ENCODE data around the gene EXD2. TPM values are rescaled to one million over a fixed set of nuclear protein-coding genes. Genes with fewer than 3 reads are reported as not detected.
"Not testable (repeated sequence)": the region's sequence is repeated elsewhere in the genome, so short reads cannot be mapped to it uniquely, and the experiment has no call there.

Gene EXD2
- total and polyA plus RNA-seq, 5 experiments from 2014 or later, result 5.8 to 12.6 (median 11.1) TPM

DNA sequence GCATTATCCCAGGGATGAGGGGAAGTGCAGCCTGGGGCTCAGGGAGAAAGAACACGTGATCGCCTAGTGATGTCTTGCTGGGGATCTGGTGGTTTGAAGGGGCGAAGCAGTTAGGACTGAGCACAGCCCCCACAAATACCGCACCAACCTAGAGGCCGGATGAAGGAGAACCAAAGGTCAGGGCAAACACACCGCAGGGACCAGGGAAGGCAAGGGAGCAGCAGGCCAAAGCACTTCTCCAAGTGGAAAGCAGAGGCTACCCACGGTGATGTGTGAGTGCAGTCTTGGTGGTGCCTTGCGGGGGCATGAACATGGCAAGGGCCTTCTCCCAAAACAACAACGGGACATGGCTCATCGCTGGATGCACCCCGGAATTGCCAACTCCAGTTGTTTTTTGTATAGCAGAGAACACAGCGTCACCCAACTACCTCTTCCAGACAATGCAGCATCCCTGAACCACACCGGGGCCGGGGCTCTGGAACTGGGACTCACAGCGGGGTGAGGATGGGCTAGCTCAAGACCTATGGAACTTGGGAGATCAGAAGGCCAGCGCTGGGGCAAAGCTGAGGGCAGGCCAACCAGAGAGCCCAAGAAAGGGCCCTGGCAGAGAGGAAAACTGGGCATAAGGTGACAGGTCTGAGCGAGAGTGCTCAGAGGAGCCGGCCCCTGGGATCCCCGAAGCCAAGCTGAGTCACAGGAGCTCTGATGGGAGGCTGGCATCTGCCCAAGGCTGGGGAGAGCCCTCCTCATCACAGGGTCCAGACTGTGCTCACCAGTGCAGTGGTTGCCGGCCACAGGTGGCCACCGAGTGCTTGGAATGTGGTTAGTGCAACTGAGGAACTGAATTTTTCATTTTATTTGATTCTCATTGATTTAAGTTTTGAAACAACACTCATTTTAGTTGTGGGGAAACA lies 79.8 kb downstream of the EXD2 start:
- no peak for DNase-seq
- Mint-ChIP-seq H3K36me3 (no peaks in the 10 kb centered on the region), H3K9me3 (peaks cover 0 to 7% (median 0%) of the 10 kb centered on the region in 9 donors), H3K4me3 (no peak overlapping the region), H3K27me3 (peaks cover 1 to 20% (median 11%) of the 10 kb centered on the region in 5 donors), H3K27ac (no peak overlapping the region), H3K4me1 (no peaks in the 10 kb centered on the region)
- ATAC-seq, result no peak
- POLR2A ChIA-PET, result no interaction called here

DNA sequence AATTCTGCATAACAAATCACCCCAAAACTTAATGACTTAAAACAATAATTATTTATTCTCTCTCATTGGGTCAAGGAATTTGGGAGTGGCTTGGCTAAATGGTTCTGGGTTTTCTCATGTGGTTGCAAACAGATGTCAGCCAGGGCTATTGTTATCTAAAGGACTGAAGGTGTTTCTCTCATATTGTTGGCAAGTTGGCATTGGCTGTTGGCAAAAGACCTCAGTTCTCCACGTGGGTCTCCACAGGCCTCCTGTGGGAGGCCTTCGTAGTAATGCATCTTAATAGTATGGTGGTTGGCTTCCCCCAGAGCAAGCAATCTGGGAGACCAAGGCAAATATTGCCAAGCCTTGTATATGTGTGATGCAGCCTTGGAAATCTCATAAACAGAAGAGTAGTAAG lies 83.0 kb downstream of the EXD2 start:
- POLR2A ChIA-PET, result no interaction called here
- H3K4me3 Mint-ChIP-seq, result no peak overlapping the region
- H3K27ac Mint-ChIP-seq, result no peak overlapping the region
- DNase-seq, result no peak
- peaks cover 1 to 21% (median 7%) of the 10 kb centered on the region in 5 donors for H3K27me3 Mint-ChIP-seq
- H3K36me3 Mint-ChIP-seq, result peaks cover 0 to 8% (median 0%) of the 10 kb centered on the region in 3 donors
- no peaks in the 10 kb centered on the region for H3K4me1 Mint-ChIP-seq
- ATAC-seq, result no peak
- H3K9me3 Mint-ChIP-seq, result peaks cover 0 to 17% (median 2%) of the 10 kb centered on the region in 9 donors

DNA sequence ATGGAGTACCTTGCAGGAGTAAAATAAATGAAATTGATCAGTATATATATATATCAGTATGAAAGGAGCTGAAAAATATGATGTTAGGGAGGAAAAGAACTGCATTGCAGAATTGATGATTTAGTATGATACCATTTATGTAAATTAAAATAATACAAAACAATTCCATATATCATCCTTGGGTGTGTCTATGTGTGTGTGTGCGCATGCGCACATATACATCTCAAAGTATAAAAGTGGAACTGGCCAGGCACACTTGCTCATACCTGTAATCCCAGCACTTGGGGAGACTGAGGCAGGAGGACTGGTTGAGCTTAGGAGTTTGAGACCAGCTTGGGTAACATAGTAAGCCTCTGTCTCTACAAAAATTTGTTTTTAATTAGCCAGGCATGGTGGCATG lies 84.0 kb downstream of the EXD2 start:
- ATAC-seq (no peak), DNase-seq (no peak)
- Mint-ChIP-seq H3K4me1 (no peaks in the 10 kb centered on the region), H3K4me3 (no peak overlapping the region), H3K27me3 (peaks cover 1 to 21% (median 13%) of the 10 kb centered on the region in 5 donors), H3K36me3 (peaks cover 0 to 8% (median 0%) of the 10 kb centered on the region in 3 donors), H3K27ac (no peak overlapping the region), H3K9me3 (peaks cover 0 to 17% (median 2%) of the 10 kb centered on the region in 9 donors)
- POLR2A ChIA-PET, result no interaction called here

DNA sequence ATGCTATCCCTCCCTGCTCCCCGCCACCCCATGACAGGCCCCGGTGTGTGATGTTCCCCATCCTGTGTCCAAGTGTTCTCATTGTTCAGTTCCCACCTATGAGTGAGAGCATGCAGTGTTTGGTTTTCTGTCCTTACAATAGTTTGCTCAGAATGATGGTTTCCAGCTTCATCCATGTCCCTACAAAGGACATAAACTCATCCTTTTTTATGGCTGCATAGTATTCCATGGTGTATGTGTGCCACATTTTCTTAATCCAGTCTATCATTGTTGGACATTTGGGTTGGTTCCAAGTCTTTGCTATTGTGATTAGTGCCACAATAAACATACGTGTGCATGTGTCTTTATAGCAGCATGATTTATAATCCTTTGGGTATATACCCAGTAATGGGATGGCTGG lies 86.1 kb downstream of the EXD2 start:
- DNase-seq, H3K4me3 Mint-ChIP-seq, H3K4me1 Mint-ChIP-seq, ATAC-seq, POLR2A ChIA-PET, H3K27ac Mint-ChIP-seq, H3K36me3 Mint-ChIP-seq: not testable (repeated sequence)
- peaks cover 4 to 23% (median 13%) of the 10 kb centered on the region in 5 donors for H3K27me3 Mint-ChIP-seq
- peaks cover 0 to 17% (median 2%) of the 10 kb centered on the region in 9 donors for H3K9me3 Mint-ChIP-seq

DNA sequence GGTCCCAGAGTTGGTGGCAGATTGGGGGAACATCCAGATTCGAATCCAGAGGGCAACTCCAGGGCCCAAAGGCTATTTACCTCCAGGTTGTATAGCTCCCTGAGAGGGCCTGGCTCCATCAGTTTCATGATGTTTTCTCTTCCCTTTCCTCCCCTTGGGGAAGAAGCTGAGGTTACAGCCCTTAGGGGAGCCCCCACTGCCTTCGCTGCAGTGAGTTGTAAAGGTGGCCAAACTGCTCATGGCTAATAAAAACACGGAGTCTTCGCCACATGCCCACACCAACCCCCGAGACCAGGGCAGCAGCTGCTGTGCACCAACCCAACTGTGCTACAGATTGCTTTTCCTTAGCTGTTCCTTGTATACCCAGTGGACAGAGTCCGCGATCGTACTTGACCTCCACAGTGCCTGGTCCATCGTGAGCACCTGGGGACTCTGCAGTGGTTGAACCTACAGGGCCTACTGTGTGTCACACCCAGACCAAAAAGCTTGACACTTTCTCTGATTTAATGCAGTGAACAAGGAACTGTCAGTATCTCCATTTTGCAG lies 89.5 kb downstream of the EXD2 start:
- Mint-ChIP-seq H3K36me3 (peaks cover 0 to 8% (median 0%) of the 10 kb centered on the region in 3 donors), H3K27me3 (peaks cover 2 to 7% (median 5%) of the 10 kb centered on the region in 5 donors), H3K4me3 (no peak overlapping the region), H3K27ac (no peak overlapping the region), H3K9me3 (peaks cover 0 to 12% (median 0%) of the 10 kb centered on the region in 9 donors), H3K4me1 (no peaks in the 10 kb centered on the region)
- no peak for ATAC-seq
- POLR2A ChIA-PET, result no interaction called here
- DNase-seq, result no peak

DNA sequence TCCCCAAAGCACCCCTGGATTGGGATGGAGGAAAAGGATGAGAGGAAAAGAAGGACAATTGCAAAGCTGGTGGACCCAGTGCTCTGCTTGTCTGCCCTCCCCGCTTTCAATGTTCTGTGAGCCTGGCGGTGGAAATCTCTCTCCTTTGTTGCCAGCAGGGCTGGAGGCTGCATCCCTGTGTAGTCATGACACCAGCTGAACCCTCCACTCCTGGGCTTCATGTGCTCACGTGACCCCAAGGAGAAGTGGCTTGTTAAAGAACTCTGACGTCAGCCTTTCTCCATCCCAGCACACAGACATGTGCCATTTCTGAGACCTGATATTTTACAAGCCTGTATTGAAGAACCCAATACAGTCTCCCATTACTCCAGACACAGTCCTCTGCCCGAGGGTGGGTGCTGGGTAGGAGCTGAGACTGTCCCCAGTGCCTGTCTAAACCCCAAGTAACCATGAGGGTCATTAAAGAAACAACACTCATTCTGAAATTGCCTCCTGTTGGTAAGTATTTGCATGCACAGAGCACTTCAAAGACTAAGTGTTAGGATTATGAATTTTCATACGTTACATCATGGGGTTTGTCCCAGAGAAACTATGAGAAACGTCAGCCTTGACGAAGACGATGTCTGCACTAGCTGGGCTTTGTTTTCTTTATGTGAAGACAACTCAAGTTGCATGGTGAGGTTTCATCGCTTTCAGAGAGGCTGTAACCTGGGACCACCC lies 90.3 kb downstream of the EXD2 start:
- Mint-ChIP-seq H3K36me3 (peaks cover 0 to 8% (median 0%) of the 10 kb centered on the region in 3 donors), H3K27ac (no peak overlapping the region), H3K4me3 (no peak overlapping the region), H3K4me1 (no peaks in the 10 kb centered on the region), H3K27me3 (peaks cover 0 to 7% (median 3%) of the 10 kb centered on the region in 5 donors), H3K9me3 (peaks cover 0 to 9% (median 0%) of the 10 kb centered on the region in 9 donors)
- ATAC-seq (no peak), DNase-seq (no peak)
- POLR2A ChIA-PET, result no interaction called here

DNA sequence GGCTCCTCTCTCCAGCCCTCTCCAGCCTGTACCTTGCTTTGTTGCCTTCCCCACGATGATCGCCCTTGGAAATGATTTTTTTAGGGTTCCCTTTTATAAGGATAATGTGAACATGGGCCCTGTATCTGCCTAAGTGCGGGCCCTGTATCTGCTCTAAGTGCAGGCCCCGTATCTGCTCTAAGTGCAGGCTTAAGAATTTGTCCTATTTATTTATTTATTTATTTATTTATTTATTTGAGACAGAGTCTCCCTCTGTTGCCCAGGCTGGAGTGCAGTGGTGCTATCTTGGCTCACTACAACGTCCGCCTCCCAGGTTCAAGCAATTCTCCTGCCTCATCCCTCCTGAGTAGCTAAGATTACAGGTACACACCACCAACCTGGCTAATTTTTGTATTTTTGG lies 91.2 kb downstream of the EXD2 start:
- Mint-ChIP-seq H3K27ac (no peak overlapping the region), H3K4me1 (no peaks in the 10 kb centered on the region), H3K9me3 (peaks cover 0 to 9% (median 0%) of the 10 kb centered on the region in 9 donors), H3K27me3 (peaks cover 0 to 7% (median 6%) of the 10 kb centered on the region in 5 donors), H3K36me3 (no peaks in the 10 kb centered on the region), H3K4me3 (no peak overlapping the region)
- DNase-seq (no peak), ATAC-seq (no peak)
- POLR2A ChIA-PET, result no interaction called here

DNA sequence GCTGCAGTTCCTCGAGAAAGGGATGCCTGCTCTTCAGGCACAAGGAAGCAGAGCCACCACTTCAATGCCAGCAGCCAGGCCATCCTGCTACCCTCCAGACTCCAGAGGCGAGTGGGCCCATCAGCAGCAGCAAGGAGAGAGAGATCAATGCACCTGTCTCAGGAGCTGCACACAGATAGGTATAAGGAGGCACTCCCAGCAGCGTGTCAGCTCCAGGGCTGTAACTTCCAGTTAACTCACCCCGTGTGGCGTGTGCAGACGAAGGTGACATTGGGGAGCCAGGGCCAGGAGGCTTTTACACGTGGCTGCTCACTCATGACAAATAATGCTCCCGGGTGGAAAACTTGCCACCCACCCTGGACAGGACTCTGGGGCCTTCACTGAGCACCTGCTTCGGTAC lies 92.9 kb downstream of the EXD2 start:
- H3K4me3 Mint-ChIP-seq, result no peak overlapping the region
- no peak for DNase-seq
- no peaks in the 10 kb centered on the region for H3K36me3 Mint-ChIP-seq
- no peaks in the 10 kb centered on the region for H3K4me1 Mint-ChIP-seq
- H3K9me3 Mint-ChIP-seq, result no peaks in the 10 kb centered on the region
- H3K27ac Mint-ChIP-seq, result no peak overlapping the region
- peaks cover 0 to 9% (median 7%) of the 10 kb centered on the region in 5 donors for H3K27me3 Mint-ChIP-seq
- no peak for ATAC-seq
- POLR2A ChIA-PET, result no interaction called here

DNA sequence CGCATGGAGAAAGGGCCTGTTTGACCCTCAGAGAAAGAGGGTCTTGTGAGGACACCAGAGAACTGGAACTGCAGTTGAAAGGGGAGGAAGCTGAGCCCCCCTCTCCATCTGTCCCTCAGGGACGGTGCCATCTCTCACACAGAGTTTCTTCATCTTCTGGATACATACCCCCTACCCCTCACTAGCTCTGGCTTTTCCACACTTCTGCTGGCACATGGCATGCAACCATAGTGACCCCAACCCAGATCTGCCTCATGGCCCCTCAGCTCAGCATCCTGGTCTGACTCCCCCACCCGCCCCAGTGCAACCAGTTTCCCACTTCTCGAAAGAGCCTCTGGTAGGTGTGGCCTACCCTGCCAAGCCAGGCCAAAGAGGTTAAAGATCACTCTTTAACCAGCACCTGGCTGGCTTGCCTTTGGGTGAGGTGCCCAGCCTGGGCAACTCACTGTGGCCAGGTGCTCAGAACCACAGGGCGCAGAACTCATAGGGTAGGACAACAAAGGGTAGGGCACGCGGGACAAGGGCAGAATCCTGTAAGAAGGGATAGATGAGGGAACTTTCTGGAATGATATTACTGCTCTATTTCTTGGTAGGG lies 94.5 kb downstream of the EXD2 start:
- Mint-ChIP-seq H3K36me3 (no peaks in the 10 kb centered on the region), H3K4me3 (no peak overlapping the region), H3K9me3 (no peaks in the 10 kb centered on the region), H3K27ac (peak overlapping the region in 2 of 10 donors; percentile 63 to 83), H3K27me3 (peaks cover 0 to 7% (median 2%) of the 10 kb centered on the region in 5 donors), H3K4me1 (no peaks in the 10 kb centered on the region)
- ATAC-seq (no peak), DNase-seq (no peak)
- POLR2A ChIA-PET, result no interaction called here

DNA sequence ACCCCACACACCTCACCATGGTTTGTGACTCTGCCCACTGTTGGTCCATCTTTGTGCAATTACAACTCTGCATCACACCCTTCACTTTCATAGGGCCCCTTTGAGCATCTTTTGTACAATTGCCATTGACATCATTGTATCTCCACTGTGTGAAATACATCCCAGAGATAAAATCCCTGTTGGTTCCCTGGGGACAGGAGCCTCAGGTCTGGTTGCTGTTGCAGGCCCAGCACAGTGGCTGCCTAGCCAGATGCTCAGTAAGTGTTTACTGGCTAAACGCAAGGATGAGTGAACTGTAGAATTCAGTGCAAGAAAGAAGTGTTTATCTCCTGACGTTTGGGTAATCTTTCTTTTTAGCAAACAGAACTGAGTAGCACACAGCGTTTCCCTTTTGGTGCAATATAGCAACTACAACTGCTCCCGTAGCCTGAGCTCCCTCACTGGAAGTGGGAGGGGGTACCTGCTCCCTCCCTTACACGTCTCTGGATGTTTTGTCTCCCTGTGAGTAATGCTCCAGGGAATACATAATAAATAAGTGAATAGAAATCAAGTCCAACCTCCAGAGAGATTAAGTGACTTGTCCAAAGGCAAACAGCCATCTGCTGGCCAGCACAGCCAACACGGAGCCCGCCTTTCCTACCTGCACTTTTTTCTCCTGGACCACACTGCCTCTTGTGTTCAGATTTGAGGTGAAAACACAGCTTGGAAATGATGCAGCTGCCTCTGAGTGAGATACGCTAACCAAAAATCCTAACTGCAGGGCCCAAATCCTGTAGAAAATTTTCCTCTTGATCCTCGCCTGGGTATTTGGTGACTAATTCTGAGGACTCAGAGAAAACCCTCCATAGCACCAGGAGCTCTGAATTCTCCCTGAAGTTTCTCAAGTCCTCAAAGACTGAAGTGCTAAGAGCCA lies 96.1 kb downstream of the EXD2 start:
- Mint-ChIP-seq H3K4me1 (no peaks in the 10 kb centered on the region), H3K27me3 (peaks cover 0 to 5% (median 2%) of the 10 kb centered on the region in 5 donors), H3K36me3 (no peaks in the 10 kb centered on the region), H3K9me3 (no peaks in the 10 kb centered on the region), H3K27ac (no peak overlapping the region), H3K4me3 (no peak overlapping the region)
- POLR2A ChIA-PET, result no interaction called here
- ATAC-seq, result no peak
- no peak for DNase-seq

DNA sequence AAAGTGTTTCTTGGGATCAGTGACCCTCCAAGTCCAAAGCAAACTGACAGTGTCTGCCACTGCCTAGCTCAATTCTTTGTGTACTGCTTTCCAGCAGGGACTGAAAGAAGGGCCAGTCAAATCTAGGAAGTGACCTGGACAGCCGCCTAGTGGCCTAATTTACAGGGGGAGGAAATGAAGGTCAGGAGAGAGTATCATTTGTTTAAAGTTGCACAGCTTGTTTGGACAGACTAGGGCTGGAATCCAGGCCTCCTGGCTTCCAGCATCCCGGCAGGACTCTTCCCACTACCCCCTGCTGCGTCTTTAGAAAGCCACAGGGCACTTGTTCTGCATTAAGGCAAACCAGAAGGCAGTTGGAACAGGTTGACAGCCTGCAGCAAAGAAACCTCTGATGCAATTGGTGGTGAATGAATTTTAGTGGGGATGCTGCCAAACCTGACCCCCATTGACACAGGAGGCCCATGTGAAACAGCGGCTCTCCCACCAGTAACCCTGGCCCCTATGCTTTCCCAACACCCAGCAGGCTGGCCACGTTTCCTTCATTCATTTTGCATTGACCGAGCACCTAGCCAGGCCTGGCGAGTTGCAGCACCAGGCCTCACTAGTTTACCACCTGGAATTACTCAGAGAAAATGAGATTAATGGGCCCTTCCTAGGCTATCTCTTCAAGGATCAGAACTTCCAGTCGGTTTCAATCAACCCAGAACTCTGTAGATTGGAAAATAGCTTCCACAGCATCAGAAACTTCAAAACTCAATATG lies 96.9 kb downstream of the EXD2 start:
- Mint-ChIP-seq H3K4me1 (no peaks in the 10 kb centered on the region), H3K27me3 (peaks cover 0 to 5% (median 2%) of the 10 kb centered on the region in 5 donors), H3K9me3 (no peaks in the 10 kb centered on the region), H3K27ac (no peak overlapping the region), H3K4me3 (no peak overlapping the region), H3K36me3 (no peaks in the 10 kb centered on the region)
- DNase-seq, result no peak
- ATAC-seq, result no peak
- POLR2A ChIA-PET, result no interaction called here

All from naive thymus-derived CD8-positive, alpha-beta T cell (primary cell).